GM20000 (cell line): Measurements from ENCODE around the gene HEG1.
"Not testable (repeated sequence)": the region's sequence is repeated elsewhere in the genome, so short reads cannot be mapped to it uniquely, and the experiment has no call there.

Source experiments
- DNase-seq: peaks from one replicate; pipeline ENCODE4 v3.0.0; 2012; ENCODE audit warnings: low spot score
- TF ChIP-seq, protein P1 (sequence below): IDR thresholded peaks from 2 replicates; pipeline ENCODE4 v1.5.1; 2012; ENCODE audit warnings: mild to moderate bottlenecking, control low read depth; ENCODE audit errors: extremely low read depth, missing control alignments

The HEG1 gene

DNA sequence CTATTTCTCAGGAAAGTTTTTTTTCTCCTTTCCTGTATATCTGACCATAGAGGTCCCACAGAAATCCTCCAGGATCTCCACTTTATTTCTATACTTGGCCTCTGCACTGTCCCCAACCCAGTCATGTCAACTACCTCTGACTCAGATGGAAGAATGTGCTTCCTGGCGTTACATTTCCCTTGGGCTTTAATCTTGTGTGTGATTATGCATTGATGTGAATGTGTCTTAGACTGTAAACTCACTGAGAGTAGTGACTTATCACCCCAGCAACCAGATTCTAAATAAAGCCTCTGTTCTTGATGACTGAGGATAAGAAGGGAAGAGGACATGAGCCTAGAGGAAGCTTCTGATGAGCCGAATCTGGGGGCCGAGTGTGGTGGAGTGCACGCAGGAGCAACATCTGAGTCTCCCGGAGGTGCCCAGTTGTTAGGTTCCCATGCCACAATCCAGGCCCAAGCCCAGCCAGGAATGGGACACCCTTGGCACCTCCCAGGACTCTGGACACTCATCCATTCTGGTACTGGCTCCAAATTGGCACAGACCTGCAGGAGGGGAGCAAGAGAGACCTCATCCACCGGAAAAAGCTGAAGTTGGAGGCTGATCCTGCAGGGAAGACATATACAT, 32.1 kb upstream of the HEG1 start:
- no peak for DNase-seq
- TF ChIP-seq, protein P1, sequence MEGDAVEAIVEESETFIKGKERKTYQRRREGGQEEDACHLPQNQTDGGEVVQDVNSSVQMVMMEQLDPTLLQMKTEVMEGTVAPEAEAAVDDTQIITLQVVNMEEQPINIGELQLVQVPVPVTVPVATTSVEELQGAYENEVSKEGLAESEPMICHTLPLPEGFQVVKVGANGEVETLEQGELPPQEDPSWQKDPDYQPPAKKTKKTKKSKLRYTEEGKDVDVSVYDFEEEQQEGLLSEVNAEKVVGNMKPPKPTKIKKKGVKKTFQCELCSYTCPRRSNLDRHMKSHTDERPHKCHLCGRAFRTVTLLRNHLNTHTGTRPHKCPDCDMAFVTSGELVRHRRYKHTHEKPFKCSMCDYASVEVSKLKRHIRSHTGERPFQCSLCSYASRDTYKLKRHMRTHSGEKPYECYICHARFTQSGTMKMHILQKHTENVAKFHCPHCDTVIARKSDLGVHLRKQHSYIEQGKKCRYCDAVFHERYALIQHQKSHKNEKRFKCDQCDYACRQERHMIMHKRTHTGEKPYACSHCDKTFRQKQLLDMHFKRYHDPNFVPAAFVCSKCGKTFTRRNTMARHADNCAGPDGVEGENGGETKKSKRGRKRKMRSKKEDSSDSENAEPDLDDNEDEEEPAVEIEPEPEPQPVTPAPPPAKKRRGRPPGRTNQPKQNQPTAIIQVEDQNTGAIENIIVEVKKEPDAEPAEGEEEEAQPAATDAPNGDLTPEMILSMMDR: no peak

DNA sequence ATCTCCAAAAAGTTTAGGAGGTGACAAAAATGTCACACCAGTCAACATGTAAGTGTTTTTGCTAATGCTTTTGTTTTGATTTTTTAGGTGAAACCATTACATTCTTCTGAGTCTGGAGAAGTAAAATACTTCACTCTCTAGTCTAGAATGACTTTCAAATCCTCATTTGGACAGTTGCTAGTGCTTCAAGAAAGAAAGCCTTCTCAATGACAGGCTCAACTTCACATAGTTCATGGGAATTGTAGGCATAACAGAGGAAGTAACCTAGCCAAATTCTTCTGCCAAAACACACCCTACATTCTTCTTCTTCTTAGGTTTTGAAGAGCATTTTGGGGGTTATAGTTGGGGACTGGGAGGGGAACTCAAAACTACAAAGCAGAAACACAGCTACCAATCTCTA, 29.4 kb upstream of the HEG1 start:
- TF ChIP-seq, protein P1: no peak
- DNase-seq: no peak

DNA sequence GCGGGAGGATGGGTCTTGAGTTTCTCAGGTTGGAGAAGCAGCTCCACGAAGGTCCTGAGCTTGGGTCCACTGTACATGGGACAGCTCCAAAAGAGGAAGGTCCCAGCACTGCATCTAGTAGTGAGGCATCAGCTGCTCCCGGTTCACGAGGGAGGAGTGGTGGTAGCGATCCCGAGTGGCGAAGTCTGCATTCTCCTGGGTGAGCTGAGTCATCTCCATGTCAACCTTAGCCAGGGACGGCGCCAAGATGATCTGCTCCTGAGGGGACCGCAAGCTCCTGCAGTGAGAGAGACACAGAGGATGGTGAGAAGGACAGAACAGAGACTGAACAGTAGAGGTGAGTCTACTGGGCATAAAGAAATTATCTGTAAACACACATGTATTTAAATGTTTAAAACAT, 28.0 kb upstream of the HEG1 start:
- no peak for DNase-seq
- TF ChIP-seq, protein P1: no peak

DNA sequence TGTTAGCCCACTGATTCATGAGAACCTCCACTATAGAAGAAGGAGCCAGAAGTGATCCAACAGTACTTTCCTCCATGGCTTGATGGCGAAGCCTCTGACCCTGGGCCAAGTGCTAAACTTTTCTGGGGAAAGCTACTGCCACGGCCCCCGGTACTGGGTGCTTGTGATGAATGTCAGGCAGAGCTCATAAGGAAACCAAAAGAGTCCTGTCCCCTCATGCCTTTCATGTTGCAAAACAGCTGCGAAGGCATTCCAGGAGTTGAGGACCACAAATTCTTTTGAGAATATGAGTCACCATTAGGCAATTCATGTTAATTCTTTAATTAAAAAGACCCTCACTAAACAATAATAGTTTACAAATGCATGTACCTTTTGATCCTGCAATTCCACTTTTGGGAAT, 26.5 kb upstream of the HEG1 start:
- DNase-seq: not testable (repeated sequence)

DNA sequence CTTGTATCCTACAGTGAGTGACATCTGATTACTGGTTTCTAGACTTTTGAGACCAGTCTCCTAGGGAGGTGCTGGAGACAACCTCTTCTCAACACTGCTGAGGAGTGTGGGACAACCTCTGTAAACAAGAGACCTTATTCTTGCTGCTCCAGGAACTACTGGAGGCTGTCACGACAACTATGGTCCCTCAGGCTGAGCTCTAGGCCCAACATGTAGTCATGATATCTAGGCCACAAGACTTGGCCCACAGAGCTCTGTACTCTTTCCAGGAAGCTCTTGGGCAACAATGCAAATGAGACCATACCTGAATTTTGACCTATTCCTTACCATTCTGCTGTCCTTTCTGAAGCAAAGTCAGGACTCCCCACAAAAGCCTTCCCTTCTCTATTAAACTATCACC, 24.3 kb upstream of the HEG1 start:
- no peak for DNase-seq
- TF ChIP-seq, protein P1: no peak

DNA sequence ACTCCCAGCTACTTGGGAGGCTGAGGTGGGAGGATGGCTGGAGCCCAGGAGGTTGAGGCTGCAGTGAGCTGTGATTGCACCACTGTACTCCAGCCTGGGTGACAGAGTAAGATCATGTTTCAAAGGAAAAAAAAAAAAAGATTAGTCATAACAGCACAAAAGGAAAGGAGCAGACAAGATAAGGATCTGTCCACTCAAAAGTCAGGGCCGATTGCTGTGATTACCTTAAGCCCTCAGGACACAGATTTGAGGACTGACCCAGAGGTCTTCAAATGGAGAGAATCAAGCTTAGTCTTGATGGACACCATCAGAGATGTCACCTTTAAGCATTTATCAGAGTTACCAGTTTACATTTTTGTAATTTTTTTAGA, 23.9 kb upstream of the HEG1 start:
- no peak for DNase-seq
- TF ChIP-seq, protein P1: no peak

DNA sequence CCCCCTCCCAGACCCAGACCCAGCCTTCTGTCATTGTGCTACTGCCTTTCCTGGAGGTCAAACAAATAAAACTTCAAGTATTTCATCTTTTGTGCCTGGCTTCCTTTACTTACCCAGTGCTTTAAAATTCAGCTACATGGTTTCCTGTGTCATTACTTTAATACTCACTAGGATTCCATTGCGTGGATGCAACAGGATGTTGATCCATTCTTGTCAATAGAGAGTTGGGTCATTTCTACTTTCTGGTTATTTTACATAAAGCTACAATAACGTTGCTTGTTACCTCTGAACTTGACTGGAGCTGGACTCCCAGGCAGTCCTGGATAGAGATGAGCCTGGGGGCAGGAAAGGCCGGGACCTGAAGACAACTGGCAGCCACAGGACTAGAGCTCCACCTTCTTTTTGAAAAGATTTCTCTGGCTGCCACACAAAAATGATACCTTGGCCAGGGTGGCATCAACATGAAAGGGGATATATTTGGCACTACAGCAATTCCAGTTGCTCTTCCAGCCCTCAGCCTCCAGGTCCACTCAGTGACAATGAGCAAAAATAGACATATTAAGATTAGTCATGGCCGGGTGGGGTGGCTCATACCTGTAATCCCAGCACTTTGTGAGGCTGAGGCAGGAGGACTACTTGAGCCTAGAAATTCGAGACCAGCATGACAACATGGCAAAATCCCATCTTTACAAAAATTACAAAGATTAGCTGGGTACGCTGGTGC, 23.3 kb upstream of the HEG1 start:
- DNase-seq: no peak
- TF ChIP-seq, protein P1: no peak

DNA sequence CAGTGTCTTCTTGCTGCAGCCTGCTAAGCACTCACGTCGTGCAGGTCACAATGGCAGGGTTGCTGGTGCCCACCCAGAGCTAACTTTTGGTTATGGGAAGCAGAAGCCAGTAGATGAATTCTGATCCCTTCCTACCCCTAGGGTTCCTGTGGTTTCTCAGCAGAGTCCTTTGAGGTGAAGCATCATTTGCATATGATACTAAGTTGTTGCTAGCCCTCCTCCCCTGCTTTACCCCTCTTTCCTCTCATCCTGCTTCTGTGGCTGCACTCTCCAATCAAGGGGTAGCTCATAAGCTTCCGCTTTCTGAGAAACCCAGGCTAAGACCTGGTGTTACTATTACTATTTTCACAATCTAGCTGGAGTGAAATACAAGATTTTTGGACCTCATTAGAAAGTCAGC, 22.1 kb upstream of the HEG1 start:
- DNase-seq: no peak
- TF ChIP-seq, protein P1: no peak
